ENCODE measurements around the gene DLEC1.

Gene DLEC1, protein sequence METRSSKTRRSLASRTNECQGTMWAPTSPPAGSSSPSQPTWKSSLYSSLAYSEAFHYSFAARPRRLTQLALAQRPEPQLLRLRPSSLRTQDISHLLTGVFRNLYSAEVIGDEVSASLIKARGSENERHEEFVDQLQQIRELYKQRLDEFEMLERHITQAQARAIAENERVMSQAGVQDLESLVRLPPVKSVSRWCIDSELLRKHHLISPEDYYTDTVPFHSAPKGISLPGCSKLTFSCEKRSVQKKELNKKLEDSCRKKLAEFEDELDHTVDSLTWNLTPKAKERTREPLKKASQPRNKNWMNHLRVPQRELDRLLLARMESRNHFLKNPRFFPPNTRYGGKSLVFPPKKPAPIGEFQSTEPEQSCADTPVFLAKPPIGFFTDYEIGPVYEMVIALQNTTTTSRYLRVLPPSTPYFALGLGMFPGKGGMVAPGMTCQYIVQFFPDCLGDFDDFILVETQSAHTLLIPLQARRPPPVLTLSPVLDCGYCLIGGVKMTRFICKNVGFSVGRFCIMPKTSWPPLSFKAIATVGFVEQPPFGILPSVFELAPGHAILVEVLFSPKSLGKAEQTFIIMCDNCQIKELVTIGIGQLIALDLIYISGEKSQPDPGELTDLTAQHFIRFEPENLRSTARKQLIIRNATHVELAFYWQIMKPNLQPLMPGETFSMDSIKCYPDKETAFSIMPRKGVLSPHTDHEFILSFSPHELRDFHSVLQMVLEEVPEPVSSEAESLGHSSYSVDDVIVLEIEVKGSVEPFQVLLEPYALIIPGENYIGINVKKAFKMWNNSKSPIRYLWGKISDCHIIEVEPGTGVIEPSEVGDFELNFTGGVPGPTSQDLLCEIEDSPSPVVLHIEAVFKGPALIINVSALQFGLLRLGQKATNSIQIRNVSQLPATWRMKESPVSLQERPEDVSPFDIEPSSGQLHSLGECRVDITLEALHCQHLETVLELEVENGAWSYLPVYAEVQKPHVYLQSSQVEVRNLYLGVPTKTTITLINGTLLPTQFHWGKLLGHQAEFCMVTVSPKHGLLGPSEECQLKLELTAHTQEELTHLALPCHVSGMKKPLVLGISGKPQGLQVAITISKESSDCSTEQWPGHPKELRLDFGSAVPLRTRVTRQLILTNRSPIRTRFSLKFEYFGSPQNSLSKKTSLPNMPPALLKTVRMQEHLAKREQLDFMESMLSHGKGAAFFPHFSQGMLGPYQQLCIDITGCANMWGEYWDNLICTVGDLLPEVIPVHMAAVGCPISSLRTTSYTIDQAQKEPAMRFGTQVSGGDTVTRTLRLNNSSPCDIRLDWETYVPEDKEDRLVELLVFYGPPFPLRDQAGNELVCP (N-terminal part only)

DNA sequence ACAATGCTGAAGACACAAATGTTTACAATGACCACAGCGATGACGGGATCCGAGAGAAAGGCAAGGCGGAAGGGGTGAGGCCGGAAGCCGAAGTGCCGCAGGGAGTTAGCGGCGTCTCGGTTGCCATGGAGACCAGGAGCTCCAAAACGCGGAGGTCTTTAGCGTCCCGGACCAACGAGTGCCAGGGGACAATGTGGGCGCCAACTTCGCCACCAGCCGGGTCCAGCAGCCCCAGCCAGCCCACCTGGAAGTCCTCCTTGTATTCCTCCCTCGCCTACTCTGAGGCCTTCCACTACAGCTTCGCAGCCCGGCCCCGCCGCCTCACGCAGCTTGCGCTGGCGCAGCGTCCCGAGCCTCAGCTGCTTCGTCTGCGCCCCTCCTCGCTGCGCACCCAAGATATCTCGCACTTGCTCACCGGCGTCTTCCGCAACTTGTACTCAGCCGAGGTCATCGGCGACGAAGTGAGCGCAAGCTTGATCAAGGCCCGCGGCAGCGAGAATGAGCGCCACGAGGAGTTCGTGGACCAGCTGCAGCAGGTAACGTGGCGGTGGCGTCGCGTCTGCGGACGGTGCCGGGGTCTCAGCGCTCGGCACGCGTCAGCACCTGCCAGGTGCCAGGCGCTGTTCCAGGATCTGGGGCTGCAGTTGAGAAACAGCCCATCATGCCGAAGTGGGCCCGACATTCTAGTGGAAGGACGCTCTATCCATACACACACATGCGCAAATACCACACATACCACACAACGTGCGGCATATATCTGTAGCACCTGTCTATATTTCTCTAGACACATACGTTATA, at the start of gene DLEC1:
Gene DLEC1, plus strand, starts transcription at position 108 of the 798 bp plus-strand sequence. Its CDS starts 18 bp downstream, at position 126.
- DNase-seq, result peak; percentile 86

GRCh38 chr3:37989821-37990480, 49.1 kb upstream of the DLEC1 start:
- DNase-seq, result no peak

GRCh38 chr3:37990527-37990926, 48.5 kb upstream of the DLEC1 start, which contains the start of gene VILL:
VILL (plus strand) TSS chr3:37990786; CDS start chr3:37993673, 2,887 bp downstream.
- no peak for DNase-seq

DNA sequence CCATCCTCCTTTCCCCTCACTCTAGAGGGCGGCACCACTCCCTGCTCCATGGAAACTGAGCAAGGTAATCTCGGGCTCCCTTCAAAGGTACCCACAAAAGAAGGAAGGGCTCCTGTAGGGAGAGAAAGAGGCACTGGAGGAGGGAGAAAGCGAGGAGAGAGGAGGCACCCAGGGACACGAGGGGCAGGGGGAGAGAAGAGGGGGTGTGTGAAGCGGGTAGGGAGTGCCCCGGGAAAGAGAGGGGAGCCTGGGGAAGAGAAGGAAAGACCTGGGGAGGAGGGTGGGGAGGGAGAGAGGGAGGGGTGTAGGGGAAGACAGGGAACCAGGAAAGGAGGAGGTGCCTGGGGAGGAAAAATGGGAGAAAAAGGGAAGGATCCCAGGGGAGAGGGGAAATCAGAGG, 47.9 kb upstream of the DLEC1 start:
- no peak for DNase-seq

- DNase-seq, result no peak
Measured at GRCh38 chr3:37991823-37992222, 47.2 kb upstream of the DLEC1 start.

GRCh38 chr3:37992271-37993066, 46.5 kb upstream of the DLEC1 start:
- no peak for DNase-seq

DNA sequence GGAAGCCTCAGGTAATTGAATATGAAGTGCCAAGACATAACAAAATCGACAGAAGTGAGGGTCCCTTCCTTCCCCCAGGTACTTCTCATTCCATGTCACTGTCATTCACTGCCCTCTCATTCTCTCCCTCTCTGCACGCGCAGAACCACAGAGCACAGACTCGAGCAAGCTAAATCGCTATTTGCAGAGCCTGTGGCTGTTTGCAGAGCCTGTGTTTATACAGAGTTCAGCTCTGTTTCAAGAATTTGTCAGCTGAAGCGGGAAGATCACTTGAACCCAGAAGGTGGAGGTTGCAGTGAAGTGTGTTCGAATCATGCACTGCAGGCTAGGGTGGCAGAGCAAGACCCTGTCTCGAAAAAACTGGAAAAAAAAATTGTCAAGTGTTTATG, 45.9 kb upstream of the DLEC1 start:
- DNase-seq, result no peak

DNA sequence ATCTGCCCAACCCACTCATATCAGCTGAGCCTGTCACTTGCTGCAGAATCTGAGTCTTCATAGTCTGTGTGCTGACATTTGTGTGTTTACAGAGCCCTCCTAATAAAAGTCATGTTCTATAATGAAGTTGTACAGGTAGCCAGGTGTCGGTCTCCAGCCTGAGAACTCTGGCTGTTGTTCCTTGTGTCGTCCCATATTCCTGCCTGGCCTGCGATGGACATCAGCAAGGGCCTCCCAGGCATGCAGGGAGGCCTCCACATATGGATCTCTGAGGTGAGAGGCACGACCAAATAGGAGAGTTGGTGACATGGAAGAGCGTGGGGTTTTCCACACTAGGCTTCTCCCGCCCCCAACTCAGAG, 45.6 kb upstream of the DLEC1 start:
- DNase-seq, result no peak

- peak; percentile 88 for DNase-seq
Measured at GRCh38 chr3:37993820-37994638, 45.0 kb upstream of the DLEC1 start.

DNA sequence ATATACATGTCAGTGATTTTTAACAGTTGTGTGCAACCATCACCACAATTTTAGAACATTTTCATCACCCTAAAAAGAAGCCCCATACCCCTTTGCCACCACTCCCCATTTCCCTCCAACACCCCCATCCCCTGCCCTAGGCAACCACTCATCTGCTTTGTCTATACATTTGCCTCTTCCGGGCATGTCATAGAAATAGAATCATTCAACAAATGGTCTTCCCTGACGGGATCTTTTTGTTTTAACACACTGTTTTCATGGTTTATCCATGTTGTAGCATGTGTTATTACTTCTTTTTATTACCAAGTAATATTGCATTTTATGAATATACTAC, 44.4 kb upstream of the DLEC1 start:
- DNase-seq, result peak; percentile 27

DNA sequence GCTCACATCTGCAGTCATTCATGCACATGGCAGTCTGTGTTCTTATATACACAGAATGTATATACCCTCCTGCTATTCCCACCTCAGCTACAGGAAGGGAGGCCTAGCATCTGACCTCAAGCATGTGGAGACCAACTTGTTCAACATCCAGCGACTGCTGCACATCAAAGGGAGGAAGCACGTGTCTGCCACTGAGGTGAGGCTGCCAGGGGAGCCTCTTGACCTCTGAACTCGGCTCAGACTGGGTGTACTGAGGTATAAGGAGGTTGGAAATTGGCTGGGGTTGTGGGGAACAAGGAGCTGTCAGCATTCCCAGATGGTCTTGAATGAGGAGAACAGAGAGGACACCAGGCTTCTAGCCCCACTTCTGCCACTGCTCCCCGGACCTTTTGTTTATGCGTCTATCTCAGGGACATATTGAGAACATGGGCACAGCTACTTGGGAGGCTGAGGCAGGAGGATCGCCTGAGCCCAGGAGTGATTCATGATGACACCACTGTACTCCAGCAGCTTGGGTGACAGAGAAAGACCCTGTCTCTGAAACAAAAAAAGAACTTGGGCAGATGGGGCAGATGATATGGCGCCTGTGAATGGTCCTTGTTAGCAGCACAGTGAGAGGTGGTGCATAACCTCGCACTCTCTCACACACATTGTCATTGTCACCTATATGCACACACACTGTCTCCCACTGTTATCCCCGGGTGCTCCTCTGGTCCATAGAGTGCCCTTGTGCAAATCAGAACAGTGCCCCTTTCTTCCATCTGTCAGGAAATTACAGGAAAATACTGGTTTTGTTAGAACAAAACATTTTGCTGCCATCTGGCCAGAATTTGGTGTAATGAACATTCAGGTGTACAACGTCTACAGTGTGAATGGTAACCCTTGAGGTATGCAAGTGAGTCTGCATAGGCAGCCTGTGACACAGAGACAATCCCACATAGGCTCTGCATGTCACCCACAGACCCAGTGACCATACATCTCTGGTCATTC, 43.1 kb upstream of the DLEC1 start:
- no peak for DNase-seq

DNA sequence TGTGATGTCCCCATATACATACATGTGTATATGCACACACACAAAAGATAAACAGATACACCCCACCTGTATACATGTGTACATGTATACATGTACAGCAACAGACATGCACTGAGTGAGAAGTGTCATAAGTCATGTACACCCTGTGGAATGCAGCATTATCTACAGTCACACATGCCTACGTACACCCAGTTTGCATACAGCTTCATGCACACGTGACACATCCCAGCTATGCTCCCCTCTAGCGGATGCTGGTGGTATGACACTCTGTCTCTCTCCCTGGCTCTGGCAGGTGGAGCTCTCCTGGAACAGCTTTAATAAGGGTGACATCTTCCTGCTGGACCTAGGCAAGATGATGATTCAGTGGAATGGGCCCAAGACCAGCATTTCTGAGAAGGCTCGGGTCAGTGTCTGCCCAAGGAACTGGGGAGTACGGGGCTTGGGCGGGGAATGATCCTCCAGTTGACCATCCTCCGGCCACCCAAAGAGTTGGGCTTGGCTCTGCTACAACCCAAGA, 42.2 kb upstream of the DLEC1 start:
- DNase-seq, result peak; percentile 89

DNA sequence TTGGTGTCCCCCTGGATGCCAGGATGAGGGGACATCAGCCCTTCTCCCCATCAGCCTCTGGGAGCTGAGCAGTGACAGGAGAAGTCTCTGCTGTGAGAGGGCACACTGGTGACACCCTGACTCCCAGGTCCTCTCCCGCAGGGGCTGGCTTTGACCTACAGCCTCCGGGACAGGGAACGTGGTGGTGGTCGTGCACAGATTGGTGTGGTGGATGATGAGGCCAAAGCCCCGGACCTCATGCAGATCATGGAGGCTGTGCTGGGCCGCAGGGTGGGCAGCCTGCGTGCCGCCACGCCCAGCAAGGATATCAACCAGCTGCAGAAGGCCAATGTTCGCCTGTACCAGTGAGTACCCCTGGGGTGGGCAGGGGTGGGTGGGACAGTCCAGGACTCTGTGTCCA, 41.7 kb upstream of the DLEC1 start:
- DNase-seq, result no peak

GRCh38 chr3:37997791-37998370, 41.1 kb upstream of the DLEC1 start:
- no peak for DNase-seq

GRCh38 chr3:37999836-38000235, 39.2 kb upstream of the DLEC1 start:
- DNase-seq, result no peak

GRCh38 chr3:38000242-38000916, 38.6 kb upstream of the DLEC1 start:
- DNase-seq, result no peak

- no peak for DNase-seq
Measured at GRCh38 chr3:38000965-38001455, 38.0 kb upstream of the DLEC1 start.

All from stimulated activated CD4-positive, alpha-beta T cell treated with anti-CD3 and anti-CD28 coated beads, Interleukin-15, amount 100 ng/mL, for 24 hours (primary cell).